ENCODE results near the gene KIRREL3. TPM values are rescaled to one million over a fixed set of nuclear protein-coding genes. Genes with fewer than 3 reads are reported as not detected.

KIRREL3 gene
- total RNA-seq, 2 donors from 2014 or later, result 0.61 to 0.64 TPM

GRCh38 chr11:126578426-126578825 is 422.1 kb downstream of the KIRREL3 start:
- no peaks in the 10 kb centered on the region for H3K36me3 ChIP-seq

GRCh38 chr11:126578021-126578420 is 422.5 kb downstream of the KIRREL3 start:
- H3K9ac ChIP-seq (ENCODE audit: low read depth in 2 of 2, low read length in 2 of 2), result no peak overlapping the region
- H3K4me3 ChIP-seq, result no peak overlapping the region
- no peaks in the 10 kb centered on the region for H3K27me3 ChIP-seq
- no peaks in the 10 kb centered on the region for H3K4me1 ChIP-seq
- TF ChIP-seq CTCF (IDR thresholded peaks at IDR 0.05), result no peak
- no peak for DNase-seq
- no peak overlapping the region for H3K27ac ChIP-seq
- no peaks in the 10 kb centered on the region for H3K9me3 ChIP-seq
- no peaks in the 10 kb centered on the region for H3K36me3 ChIP-seq
- intact Hi-C loops (cut with DNase I), result no loop called here

More at GRCh38 chr11:126578426-126578825, 422.1 kb downstream of the KIRREL3 start:
- no peak for TF ChIP-seq CTCF (IDR thresholded peaks at IDR 0.05)
- Histone ChIP-seq H3K27me3 (no peaks in the 10 kb centered on the region), H3K4me3 (no peak overlapping the region), H3K27ac (no peak overlapping the region), H3K4me1 (no peaks in the 10 kb centered on the region), H3K9ac (ENCODE audit: low read depth in 2 of 2, low read length in 2 of 2) (no peak overlapping the region), H3K9me3 (no peaks in the 10 kb centered on the region)
- no peak for DNase-seq
- intact Hi-C loops (cut with DNase I), result no loop called here

GRCh38 chr11:126575849-126576248 is 424.7 kb downstream of the KIRREL3 start:
- Histone ChIP-seq H3K27ac (no peak overlapping the region), H3K36me3 (no peaks in the 10 kb centered on the region), H3K4me3 (no peak overlapping the region), H3K4me1 (no peaks in the 10 kb centered on the region), H3K27me3 (no peaks in the 10 kb centered on the region), H3K9me3 (no peaks in the 10 kb centered on the region), H3K9ac (ENCODE audit: low read depth in 2 of 2, low read length in 2 of 2) (no peak overlapping the region)
- intact Hi-C loops (cut with DNase I), result no loop called here
- no peak for TF ChIP-seq CTCF (IDR thresholded peaks at IDR 0.05)
- no peak for DNase-seq

- no peak for DNase-seq
- H3K27ac ChIP-seq, result no peak overlapping the region
- no peaks in the 10 kb centered on the region for H3K9me3 ChIP-seq
- H3K4me1 ChIP-seq, result no peaks in the 10 kb centered on the region
- intact Hi-C loops (cut with DNase I), result no loop called here
- no peak for TF ChIP-seq CTCF (IDR thresholded peaks at IDR 0.05)
- no peak overlapping the region for H3K9ac ChIP-seq (ENCODE audit: low read depth in 2 of 2, low read length in 2 of 2)
- H3K4me3 ChIP-seq, result no peak overlapping the region
- no peaks in the 10 kb centered on the region for H3K27me3 ChIP-seq
- no peaks in the 10 kb centered on the region for H3K36me3 ChIP-seq
Measured at GRCh38 chr11:126573325-126573978, 427.1 kb downstream of the KIRREL3 start.

- Histone ChIP-seq H3K4me1 (no peaks in the 10 kb centered on the region), H3K27ac (no peak overlapping the region), H3K9ac (ENCODE audit: low read depth in 2 of 2, low read length in 2 of 2) (no peak overlapping the region), H3K9me3 (no peaks in the 10 kb centered on the region), H3K4me3 (no peak overlapping the region), H3K36me3 (no peaks in the 10 kb centered on the region), H3K27me3 (no peaks in the 10 kb centered on the region)
- DNase-seq, result no peak
- no peak for TF ChIP-seq CTCF (IDR thresholded peaks at IDR 0.05)
- intact Hi-C loops (cut with DNase I), result no loop called here
Measured at GRCh38 chr11:126570489-126570888, 430.1 kb downstream of the KIRREL3 start.
